AG04450 (cell line): ENCODE measurements around the gene NIPAL3. TPM values are rescaled to one million over a fixed set of nuclear protein-coding genes. Genes with fewer than 3 reads are reported as not detected.

Experiments used
- CTCF ChIA-PET: fragments of 300-600, 350-600 bp; formaldehyde crosslinking; extraction: SDS; loops from one replicate; lab custom pipeline; 2022; ENCODE audit warnings: antibody characterized with exemption, inconsistent platforms; lab: Charles Lee
- POLR2A ChIA-PET: fragments of 350-600 bp; formaldehyde crosslinking; extraction: SDS; loops from one replicate; lab custom pipeline; 2021; ENCODE audit warnings: antibody characterized with exemption, inconsistent platforms; lab: Yijun Ruan, JAX
- DNase-seq: peaks from one replicate; pipeline ENCODE4 v3.0.0-alpha.2; 2011; ENCODE audit warnings: low read depth, low spot score
- H3K27ac ChIP-seq: one replicate; pipeline ENCODE4 v1.5.1; 2012; ENCODE audit warnings: low read depth, low read length, control low read depth
- H3K27me3 ChIP-seq: one replicate; pipeline ENCODE4 v1.6.0; 2012; ENCODE audit warnings: low read length; ENCODE audit not compliant: control insufficient read depth, insufficient read depth
- H3K4me3 ChIP-seq: 2 replicates; pipeline ENCODE4 v1.5.1; 2011; ENCODE audit warnings: mild to moderate bottlenecking, low read depth, low read length, control low read depth
- H3K9me3 ChIP-seq: 2 replicates; pipeline ENCODE4 v1.5.1; 2012; ENCODE audit warnings: low read length; ENCODE audit not compliant: control insufficient read depth, insufficient read depth
- polyA plus RNA-seq: library from polyadenylated mRNA; depleted of rRNA; stranded (reverse); fragments of >200 nt; gene quantifications from 2 replicates; pipeline ENCODE4 v1.2.3, GENCODE V29; 2011
- TF ChIP-seq, protein P1 (sequence below): IDR thresholded peaks from 2 replicates; pipeline ENCODE4 v1.5.1; 2011; ENCODE audit warnings: low read depth, low read length, control low read depth, inconsistent platforms

NIPAL3 gene
- polyA plus RNA-seq, 1 experiment: 46.5 TPM

DNA sequence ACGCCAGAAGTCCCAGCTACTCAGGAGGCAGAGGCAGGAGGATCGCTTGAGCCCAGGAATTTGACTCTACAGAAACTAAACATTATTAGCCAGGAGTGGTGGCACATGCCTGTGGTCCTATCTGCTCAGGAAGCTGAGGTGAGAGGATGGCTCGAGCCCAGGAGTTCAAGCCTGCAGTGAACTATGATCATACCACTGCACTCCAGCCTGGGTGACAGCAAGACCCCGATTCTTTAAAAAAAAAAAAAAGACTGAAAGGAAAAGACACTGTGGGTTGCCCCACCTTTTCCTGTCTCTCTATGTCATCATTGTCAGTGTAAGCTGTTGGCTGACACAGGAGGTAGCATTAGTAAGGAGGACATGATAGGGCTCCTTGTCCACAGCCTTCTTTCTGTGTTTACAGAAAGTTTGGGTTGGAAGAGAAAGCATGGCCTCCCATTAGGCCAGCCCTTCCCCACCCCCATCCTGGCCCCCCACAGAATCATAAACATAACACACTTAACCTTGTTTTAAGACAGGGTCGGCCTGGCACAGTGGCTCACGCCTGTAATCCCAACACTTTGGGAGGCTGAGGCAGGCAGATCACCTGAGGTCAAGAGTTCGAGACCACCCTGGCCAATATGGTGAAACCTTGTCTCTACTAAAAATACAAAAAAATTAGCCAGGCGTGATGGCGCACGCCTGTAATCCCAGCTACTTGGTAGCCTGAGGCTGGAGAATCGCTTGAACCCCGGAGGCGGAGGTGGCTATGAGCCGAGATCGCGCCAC lies 66.4 kb downstream of the NIPAL3 start:
- H3K4me3 ChIP-seq: no peak overlapping the region
- H3K27me3 ChIP-seq: peaks cover 2% of the 10 kb centered on the region
- H3K9me3 ChIP-seq: no peaks in the 10 kb centered on the region
- ChIA-PET POLR2A (no interaction called here), CTCF (interaction anchor here (0.6 to 1.2 kb wide), 4 partner anchors 88 to 326 kb away, joined by 3 to 4 read pairs (median 3); no protein-coding TSS in a partner anchor)
- H3K27ac ChIP-seq: no peak overlapping the region
- DNase-seq: no peak
- TF ChIP-seq, protein P1, sequence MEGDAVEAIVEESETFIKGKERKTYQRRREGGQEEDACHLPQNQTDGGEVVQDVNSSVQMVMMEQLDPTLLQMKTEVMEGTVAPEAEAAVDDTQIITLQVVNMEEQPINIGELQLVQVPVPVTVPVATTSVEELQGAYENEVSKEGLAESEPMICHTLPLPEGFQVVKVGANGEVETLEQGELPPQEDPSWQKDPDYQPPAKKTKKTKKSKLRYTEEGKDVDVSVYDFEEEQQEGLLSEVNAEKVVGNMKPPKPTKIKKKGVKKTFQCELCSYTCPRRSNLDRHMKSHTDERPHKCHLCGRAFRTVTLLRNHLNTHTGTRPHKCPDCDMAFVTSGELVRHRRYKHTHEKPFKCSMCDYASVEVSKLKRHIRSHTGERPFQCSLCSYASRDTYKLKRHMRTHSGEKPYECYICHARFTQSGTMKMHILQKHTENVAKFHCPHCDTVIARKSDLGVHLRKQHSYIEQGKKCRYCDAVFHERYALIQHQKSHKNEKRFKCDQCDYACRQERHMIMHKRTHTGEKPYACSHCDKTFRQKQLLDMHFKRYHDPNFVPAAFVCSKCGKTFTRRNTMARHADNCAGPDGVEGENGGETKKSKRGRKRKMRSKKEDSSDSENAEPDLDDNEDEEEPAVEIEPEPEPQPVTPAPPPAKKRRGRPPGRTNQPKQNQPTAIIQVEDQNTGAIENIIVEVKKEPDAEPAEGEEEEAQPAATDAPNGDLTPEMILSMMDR: no peak

DNA sequence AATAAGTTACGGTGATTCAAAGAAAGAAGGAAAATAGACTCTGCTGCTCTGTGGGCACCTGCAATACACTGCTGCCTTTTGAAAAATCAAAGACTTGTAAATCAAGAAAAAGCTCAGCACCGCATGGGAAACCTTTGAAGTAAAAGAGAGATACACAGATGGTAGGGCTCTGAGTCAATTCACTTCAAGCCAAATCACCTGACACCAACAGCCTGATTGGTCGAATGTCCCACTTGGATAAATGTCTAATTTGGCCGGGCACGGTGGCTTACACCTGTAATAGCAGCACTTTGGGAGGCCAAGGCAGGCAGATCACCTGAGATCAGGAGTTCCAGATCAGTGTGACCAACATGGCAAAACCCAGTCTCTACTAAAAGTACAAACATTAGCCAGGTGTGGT lies 67.8 kb downstream of the NIPAL3 start:
- ChIA-PET CTCF (no interaction called here), POLR2A (no interaction called here)
- Histone ChIP-seq H3K4me3 (no peak overlapping the region), H3K27me3 (peaks cover 2% of the 10 kb centered on the region), H3K9me3 (no peaks in the 10 kb centered on the region), H3K27ac (no peak overlapping the region)
- DNase-seq: no peak
- TF ChIP-seq, protein P1: no peak

DNA sequence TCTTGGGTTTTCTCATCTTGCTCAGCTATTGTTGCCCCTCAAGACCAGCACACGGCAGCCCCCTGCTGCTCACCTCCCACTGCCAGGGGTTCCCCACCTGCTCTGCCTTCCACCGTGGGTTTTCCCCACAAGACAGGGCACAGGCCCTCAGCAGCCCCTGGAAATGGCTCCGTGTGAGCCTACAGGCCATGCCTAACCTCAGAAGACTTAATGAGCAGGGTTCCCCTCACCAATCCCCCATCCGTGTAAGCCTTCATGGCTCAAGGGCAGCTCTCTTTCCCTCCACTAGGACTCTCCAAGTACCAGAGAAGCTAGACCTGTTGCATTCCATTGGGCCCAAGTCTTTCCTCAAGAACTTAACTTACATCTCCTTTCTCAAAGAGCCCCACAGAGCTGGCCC lies 68.6 kb downstream of the NIPAL3 start:
- Histone ChIP-seq H3K27ac (no peak overlapping the region), H3K4me3 (no peak overlapping the region), H3K9me3 (no peaks in the 10 kb centered on the region), H3K27me3 (peaks cover 7% of the 10 kb centered on the region)
- ChIA-PET CTCF (interaction anchor here (0.6 kb wide), 2 partner anchors 45 to 48 kb away, joined by 3 read pairs; no protein-coding TSS in a partner anchor), POLR2A (interaction anchor here (0.6 kb wide), 1 partner anchor 515 kb away, joined by 3 read pairs; no protein-coding TSS in a partner anchor)
- DNase-seq: no peak
- TF ChIP-seq, protein P1: no peak

DNA sequence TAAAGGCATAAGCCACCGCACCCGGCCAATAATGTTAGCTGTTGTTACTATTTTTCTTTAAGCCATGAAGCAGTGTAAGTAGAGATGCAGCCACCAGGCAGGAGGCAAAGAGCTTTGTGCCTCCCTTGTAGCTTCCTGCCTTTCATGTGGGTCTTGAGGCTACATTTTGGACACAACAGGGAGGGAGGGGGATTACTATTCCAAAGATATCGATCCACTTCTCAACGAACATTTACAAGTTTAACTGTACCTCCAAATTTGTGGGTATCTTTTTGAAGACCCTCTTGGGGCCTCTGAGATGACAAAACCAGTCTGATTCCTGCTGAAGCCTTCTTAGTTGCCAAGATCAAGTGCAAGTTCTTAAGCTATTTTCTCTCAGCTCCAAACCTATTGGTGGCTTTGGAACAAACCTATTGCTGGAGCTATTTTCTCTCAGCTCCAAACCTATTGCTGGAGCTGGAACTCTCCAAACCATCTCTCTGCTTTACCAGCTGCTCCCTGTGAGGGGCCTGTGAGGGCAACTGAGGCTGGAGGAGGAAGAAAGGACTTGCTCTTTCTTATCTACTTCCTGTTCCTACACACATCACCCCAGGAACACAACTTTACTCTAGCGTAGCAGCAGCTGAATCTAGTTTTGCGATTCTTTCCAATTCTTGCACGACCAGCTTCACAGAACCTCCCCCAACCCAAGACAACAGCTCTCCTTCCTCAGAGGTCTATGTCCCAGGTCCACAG lies 70.9 kb downstream of the NIPAL3 start:
- no peak overlapping the region for H3K27ac ChIP-seq

More for the DNA sequence above, 70.9 kb downstream of the NIPAL3 start:
- CTCF ChIA-PET: interaction anchor here (0.7 kb wide), 1 partner anchor 18 kb away, joined by 3 read pairs; no protein-coding TSS in a partner anchor
- POLR2A ChIA-PET: no interaction called here
- TF ChIP-seq, protein P1: no peak
- Histone ChIP-seq H3K27me3 (peaks cover 13% of the 10 kb centered on the region), H3K9me3 (peaks cover 11% of the 10 kb centered on the region), H3K4me3 (no peak overlapping the region)
- no peak for DNase-seq
